Measurements from ENCODE around the gene ZBP1.

The ZBP1 gene

DNA sequence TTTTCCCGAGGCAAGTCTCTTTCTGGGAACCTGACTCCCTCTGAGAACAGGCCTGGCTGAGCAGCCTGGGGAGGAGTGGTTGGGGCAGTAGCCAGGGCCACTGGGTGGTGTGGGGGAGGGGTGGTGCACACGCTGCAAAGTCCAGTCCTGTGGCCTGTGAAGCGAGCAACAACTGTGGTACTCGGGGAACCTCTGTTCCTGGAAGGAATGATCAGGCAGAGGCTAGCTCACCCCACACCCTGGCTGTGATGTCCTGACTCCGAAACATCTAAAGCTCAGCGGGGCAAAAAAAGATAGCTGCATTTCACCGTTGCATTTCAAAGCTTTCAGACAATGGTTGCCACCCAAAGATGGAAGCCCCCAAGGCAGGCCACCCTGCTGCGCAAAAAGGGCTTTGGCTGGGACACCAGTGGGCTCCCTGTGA lies 33.8 kb downstream of the ZBP1 start:
- no peak for DNase-seq (ENCODE audit: low read depth in 3 of 3)

DNA sequence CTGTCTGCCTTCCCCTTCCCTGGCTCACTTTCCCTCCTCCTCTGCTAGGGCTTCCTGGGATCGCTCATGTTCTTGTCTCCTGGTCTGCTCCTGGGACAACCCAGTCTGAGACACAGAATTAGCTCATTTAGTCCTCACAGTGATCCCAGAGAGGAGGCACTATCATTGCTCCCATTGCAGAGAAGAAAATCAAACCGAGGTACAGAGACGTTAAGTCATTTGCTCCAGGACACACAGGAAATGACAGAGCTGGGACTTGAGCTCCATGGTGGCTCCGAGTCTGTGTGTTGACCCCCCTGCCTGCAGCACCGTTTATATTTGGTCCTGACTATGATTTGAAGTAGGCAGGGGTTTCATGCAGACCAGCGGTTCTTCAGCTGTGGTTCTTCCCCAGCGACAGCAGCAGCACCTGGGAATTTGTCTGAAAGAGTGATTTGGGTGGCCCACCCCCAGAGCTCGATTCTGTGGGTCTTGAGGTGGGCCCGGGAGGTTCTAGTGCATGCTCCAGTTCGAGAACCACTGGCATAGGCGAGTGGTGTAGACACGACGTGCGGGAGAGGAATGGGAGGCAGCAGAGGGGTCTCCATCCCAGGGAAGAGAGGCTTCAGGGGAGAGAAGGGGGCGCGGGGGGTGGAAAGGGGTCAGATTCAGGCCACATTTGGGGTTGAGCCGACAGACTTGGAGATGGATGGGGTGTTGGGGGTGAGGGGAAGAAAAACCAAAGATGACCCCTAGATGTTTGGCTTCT lies 34.6 kb downstream of the ZBP1 start:
- DNase-seq (ENCODE audit: low read depth in 3 of 3), result no peak

DNA sequence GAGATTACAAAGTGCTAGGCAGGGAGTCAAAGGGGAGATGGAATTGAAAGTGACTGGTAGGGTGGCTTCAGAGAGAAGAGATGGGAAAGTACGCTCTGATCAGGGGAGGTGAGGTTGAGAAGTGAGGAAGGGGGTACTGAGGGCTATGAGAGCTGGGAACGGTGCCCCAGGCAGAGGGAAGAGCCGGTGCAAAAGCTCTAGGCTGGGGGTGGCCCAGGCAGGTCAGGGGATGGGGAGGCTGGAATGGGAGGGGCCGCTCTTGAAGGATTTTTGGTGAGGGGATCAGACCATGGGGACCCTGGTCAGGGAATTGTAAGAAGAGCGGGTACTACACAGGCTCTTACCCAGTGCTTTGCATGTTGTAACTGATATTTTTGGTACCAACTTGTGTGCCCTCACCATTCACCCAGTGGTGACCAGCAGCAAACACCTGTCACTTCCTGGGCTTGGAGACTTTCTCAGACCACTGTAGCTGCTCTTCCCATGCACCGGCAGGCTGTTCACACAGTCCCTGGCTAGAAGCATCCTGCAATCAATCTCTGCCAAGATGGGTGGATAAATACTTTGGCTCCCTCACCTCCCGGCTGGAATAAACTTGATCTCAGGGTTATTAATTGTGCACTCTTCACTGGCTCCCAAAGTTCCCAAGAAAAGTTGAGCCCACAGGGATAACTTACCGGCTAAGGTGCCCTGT lies 35.3 kb downstream of the ZBP1 start:
- DNase-seq (ENCODE audit: low read depth in 3 of 3), result no peak

DNA sequence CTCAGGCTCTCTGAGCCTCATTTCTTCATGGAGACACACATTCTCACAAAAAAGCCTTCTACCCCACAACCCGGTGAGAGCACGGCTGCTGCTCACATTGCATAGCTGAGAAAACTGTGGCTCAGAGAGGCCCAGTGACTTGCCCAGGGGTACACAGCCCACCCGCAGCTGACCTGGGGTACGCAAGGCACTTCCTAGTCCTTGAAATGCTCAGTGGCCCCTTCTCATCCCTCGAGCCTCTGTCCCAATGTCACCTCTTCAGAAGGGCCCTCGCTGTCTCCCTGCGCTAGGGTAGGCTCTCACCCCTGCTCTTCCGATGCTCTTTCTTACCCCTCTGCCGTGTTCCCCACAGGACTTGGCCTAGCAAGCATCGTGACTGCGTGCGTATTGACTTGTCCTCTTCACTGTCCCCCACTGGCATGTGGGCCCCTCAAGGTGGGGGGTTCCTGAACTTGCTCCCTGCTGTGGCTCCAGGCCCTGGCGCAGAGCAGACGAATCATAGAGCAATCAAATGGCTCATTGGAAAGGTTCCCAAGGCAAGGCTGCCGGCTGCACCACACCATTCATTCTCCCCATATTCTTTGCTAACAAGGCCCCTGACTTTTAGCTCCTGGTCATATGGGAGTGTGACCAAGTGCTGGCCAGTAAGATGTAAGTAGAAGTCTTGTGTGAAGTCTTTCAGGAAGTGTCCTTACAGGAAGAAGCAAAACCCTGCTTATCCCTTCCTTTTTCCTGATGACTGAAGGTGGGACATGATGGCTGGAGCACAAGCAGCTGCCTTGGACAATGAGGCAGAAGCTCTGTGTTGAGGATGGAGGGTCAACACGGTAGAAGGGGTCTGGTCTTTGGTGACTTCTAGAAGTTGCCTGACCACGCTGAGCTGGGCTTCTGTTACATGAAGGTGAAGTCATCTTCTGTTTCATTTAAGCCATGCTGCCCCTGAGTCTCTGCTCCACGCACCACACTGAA lies 36.7 kb downstream of the ZBP1 start:
- DNase-seq (ENCODE audit: low read depth in 3 of 3), result no peak

DNA sequence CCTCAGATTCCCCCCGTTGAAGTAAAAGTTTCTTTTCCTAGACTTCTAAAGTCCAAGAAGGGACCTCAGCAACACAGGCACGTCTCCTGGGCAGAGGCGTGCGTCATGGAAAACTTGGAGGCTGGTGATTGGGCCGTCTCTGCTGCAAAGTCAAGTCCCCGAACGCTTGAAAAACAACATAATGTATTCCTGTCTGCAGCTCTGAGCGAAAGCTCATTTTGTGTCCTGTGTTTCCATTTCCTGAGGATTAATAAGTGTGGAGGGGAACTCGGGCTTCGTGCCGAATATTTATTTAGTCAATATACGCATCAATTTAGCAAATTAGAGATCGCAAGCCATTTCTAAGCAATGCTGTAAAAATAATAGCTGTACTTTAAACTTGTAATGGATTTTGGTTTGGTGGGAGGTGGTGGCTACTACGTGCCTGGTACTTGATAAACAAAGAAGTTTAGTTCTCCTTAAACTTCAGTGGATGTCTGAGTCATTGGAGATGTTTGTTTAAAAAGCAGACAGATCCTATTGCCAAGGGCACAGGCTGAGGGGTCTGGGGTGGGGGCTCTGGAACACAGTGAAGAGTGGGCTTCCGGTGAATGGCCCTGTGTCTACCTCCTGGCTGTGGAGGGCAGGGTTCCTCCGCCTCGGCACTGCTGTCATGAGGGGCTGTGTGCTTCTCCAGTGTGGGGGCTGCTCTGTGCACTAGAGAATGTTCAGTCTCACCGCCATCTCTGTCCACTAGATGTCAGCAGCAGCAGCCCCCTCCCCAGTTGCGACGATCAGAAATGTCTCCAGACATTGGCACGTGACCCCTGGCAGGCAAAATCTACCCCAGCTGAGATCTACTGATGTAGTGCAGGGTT lies 37.6 kb downstream of the ZBP1 start:
- no peak for DNase-seq (ENCODE audit: low read depth in 3 of 3)

DNA sequence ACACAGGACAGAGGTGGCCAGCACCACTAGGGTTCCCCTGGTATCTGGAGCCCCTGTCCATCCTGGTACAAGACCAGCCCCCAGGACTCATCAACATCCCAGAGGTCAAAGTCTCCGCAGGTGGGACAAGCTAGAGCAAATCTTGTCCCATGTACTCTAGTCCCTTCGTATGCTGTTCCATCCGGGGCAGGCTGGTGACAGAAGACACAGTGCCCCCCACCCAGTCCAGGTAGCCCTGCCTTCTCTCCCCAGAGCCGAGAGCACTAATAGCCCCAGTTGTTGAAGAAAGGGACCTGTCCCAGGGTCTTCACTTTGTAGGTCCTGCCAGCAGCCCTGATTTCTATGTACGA lies 38.2 kb downstream of the ZBP1 start:
- DNase-seq (ENCODE audit: low read depth in 3 of 3), result no peak

DNA sequence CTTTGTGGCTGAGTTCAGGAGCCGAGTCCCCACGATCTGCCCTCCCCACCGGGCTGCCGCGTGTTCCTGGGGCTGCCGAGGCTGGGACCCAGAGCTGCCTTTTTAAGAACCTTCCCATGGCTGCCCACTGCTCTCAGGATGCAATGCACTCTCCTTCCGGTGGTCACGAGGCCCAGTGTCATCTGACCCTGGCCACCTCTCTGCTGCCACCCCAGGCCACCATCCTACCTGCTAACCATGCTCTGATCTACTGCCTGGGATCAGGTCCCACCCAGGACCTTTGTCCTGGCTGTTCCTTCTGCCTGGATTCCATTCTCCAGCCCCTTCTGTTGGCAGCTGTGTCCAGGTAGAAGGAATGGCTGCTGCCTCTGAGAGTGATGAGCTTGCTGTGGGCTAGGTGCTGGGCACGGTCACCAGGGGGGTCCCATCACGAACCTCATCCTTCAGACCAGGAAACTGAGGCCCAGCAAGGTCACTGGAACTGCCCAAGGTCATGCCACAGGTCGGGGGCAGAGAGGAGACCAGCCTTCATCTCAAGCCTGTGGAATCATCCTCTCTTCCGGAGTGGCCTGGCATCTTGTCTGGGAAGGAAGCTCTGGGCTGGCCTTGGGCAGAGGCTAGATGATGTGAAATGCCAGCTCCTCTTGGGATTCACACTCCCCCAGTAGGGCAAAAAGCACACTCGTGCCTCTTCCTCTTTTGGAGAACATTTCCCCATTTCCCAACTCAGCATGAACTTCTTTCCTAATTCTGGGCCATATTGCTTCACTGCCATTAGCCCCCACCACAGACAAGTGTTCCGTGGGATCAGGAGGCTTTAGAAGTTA lies 38.8 kb downstream of the ZBP1 start:
- DNase-seq (ENCODE audit: low read depth in 3 of 3), result no peak

DNA sequence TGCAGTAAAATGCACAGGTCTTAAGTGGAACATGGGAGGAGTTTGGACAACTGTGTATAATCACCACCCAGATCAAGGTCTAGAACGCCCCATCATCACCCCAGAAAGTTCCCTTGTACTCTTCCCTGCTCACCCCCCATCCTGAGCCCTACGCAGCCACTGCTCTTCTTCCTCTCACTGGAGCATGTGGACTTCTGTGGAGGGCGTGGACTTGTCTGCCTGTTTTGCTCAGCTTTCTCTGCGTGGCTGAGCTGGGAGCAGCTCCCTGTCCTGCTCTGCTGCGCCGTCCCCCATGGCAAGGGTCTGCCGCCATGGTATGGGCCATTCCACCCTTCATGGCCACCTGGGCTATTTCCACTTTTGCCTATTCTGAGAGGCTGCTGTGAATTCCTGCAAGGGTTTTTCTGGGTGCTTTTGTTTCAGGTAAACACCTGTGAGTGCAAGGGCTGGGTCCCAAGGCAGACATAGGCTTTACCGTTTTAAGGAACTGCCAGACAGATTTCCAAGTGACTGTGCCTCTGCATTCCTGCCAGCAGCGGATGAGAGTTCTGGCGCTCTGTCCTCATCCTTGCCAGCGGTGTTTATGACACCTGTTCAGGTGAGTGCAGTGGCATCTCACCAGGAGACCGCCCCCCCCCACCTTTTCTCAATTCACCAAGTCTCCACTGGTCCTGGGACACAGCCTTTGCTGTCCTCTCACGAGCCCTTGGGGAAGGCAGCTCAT lies 39.6 kb downstream of the ZBP1 start:
- no peak for DNase-seq (ENCODE audit: low read depth in 3 of 3)

DNA sequence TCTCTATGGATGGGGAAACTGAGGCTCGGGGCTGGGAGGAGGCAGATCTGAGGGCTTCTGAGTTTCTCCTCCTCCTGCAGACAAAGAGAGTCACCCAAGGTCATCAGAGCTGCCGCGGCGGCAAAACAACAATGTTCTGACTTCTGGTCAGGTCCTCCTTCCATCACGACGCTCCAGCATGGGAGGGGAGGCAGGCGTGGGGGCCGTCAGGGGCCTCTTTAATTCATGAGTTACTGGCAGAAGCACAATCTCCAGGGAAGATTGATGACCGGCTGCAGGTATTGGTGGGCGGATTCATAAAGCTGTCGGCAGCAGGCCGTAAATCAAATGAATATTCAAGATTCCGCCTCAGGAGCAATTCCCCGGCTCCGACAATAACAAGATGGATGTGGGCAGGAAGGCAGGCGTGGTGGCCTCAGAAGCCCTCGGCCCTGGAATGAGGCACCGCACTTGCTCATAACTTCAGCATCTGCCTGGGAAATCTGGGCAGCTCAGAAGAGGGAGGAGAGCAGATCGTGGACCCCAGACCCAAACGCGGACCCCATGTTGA lies 40.3 kb downstream of the ZBP1 start:
- DNase-seq (ENCODE audit: low read depth in 3 of 3), result no peak

DNA sequence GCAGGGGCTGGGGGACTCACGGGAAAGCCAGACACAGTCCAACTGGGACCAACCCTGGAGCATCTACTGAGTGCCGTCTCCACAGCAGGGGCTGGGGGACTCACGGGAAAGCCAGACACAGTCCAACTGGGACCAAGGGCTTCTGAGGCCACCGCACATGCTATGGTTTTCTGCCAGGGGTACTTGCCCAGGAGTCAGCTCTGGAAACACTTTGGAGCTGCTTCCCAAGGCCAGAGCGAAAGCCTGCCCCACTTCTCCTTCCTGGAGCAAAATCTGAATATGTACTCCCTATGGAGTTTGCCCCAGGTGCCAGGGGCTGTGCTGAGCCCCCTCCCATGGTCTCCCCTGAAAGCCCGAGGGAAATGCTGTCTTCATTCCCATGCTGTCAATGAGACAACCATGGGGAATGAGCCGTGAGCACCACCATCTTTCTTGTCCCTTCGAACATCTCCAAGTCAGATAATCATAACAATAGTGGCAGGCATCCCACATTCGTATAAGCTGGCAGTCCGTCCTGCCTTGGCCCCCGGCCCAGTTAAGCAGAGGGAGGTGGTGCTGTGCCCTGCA lies 40.8 kb downstream of the ZBP1 start:
- DNase-seq (ENCODE audit: low read depth in 3 of 3), result no peak

DNA sequence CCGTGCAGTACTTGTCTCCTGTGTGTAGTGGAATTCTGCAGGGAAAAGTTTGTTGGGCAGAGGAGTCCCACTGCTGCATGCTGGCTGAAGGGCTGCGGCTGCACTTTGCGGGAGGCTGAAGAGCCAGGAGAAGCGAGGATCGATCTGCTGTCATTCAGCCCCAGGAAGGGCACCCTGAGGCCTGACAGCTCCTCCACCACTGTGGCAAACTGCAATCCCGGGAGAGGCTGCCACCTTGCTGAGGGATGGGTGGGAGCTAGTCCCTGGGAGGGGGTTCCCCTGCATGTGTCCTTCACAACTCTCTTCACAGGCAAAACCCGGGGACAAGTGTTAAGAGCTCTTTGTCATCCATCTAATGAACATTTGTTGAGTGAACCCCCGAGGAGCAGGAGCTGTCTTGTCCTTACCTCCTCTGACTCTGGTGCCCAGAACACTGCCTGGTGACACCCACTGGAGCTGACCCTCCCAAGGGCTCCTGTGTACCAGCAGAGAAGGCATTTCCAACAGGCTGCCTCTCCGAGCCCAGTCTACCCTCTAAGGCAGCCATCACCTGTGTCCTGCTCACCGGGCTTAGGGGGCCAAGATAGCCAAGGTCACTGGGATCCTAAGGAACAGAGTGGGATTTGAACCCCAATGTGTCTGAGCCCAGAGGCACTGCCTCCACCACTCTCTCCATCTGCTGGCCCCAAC lies 41.6 kb downstream of the ZBP1 start:
- DNase-seq (ENCODE audit: low read depth in 3 of 3), result no peak

DNA sequence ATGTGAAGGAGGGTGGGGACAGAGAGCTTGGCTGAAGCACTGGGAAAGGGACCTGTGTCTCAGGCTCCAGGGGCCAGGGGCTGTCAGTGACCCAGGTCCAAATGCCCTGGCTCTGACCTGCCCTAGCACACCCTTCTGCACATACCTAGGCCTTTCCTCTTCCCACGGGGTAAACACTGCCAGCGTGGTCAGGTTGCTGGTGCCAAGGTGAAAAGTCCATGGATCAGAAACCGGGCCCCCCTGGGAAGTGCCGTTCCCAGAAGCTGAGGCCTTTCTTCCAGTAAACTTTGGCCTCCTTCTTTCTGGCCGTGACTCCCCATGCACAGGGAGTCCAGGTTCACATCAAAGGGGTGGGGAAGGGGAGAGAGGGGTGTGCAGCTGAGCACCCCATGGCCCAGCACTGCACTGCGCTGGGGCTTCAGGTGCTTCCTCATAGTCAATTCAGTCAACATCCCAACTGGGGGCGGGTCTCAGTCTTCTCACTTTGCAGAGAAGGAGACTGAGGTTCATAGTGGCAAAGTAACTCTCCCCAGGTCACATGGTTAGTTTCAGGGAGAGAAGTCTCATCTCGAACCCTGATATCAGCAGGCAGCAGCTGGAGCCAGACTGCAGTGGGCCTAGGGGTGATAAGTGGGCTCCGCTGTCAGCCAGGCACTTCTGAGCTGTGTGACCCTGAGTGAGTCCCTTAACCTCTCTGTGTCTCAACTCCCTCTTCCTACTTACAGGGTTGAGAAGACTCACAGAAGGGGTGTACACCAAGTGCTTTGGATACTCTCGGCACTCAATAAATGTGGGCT lies 42.3 kb downstream of the ZBP1 start:
- DNase-seq (ENCODE audit: low read depth in 3 of 3), result no peak

DNA sequence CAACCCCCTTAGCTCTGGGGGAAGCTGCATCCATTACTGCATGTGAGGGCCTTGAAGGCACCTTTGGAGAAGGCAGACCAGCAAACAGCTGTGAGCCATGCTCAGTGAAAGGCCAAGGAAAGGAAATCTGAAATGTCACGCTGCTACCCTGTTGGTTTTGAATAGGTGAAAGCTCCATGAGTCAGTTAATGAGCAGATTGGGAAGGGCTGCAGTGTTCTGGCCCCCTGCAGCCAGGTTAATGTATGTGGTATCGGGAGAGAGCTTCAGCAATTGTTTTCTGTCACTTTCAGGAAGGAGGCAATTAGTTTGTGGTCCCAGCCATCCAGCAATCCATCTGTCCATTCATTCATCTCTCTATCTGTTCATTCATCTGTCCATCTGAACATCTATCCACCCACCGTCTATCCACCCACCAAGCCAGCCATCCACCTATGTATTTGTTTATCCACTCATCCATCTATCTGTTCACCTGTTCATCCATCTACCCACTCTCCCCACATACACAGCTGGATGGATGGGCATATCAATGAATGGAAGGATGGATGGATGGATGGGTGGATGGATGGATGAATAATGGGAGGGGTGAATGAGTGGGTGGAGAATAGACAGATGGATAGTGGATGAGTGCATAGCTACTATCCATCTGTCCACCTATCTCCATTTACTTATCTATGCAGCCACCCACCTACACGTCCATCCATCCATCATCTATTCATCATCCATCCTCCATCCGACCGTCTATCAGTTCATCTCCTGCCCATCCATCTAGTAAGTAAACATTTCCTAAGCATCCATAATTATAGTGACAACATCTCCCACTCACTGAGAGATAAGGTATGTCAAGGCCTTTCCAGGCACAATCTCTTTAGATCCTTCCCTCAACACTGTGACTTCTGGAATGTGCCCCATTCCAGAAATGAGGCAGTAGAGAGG lies 43.3 kb downstream of the ZBP1 start:
- DNase-seq (ENCODE audit: low read depth in 3 of 3), result no peak

DNA sequence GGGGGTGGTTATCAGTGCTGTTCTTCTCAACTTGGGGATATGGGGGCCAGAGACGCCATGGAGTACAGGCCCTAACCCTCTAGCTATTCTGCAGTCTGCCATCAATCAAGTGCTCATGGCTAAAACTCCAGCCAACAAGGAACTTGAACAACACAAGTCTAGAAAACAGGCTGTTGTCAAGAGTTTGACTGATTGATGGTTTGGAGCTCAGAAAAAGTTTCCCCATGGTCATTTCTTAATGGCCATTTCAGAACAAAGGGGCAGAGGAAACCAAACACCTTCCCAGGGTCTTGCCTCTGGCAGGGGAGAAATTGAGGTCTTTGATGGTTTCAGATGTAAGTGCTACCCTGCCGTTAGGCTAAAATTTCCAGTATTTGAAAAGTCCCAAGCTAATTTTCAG lies 44.2 kb downstream of the ZBP1 start:
- no peak for DNase-seq (ENCODE audit: low read depth in 3 of 3)

DNA sequence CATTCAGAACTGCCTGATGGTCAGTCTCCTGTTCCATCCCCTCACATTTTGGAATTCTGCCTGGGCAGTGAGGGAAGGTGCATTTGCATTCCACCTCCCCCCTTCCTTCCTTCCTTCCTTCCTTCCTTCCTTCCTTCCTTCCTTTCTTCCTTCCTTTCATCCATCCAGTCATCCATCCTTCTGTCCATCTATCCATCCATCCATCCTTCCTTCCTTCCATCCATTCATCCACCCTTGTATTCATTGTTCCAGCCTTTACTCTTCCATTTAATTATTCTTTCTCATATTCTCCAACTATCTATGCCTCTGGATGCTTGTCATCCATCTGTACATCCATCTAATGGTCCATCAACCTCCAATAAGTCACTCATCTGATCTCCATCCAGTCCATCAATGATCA lies 45.3 kb downstream of the ZBP1 start:
- no peak for DNase-seq (ENCODE audit: low read depth in 3 of 3)

DNA sequence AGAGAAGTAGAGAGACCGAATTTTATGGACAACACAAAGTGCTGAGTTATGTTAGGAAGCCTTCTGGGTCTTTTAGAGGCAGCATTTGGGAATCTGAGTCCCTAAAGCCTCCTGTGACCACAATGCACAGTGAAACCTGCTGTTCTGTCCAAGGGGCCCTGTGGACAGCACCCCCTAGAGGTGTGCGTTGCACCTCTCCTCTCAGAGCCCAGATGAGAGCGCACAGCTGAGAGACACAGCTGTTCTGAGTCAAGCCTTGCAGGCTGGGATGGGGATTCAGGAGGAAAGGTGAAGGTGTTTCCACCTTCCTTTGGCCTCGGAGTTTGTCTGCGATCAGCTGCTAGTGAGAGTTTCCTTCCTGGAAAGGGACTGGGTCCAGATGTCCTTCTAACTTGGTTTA lies 46.3 kb downstream of the ZBP1 start:
- DNase-seq (ENCODE audit: low read depth in 3 of 3), result no peak

DNA sequence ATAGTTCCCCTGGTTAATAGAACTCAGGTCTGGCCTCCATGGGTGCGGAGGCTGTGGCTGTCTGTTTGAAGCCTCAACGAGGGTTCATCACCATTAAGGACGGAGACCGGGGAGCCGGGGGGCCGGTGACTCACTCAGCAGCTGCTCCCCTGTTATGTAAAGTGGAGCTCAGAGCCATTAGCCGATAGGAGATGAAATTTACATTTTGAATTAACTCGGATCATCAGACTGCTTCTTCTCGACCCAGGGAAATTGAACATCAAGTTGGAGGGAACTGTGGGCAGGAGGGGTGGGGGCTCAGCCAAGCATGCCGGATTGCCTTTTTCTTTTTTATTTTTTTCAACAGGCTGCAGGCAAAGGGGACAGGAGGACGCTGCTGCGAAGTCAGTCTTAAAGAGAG lies 47.0 kb downstream of the ZBP1 start:
- no peak for DNase-seq (ENCODE audit: low read depth in 3 of 3)
